DOHH2 (cell line): ENCODE data around the gene ATXN7L3.

Source experiments
- H3F3A ChIP-seq: fragments of 200-600 bp; sonication (generic), shearing (Covaris generic); 2 replicates; pipeline ENCODE4 v1.6.0; 2016; ENCODE audit warnings: antibody characterized with exemption, mild to moderate bottlenecking; ENCODE audit not compliant: control insufficient read depth, insufficient read depth
- H3K27ac ChIP-seq: fragments of 200-600 bp; sonication (generic); 2 replicates; pipeline ENCODE4 v1.5.1; 2014; ENCODE audit warnings: low read depth, mild to moderate bottlenecking, low read length, moderate library complexity
- H3K27me3 ChIP-seq: fragments of 200-600 bp; sonication (generic); 2 replicates; pipeline ENCODE4 v1.6.1; 2014; ENCODE audit warnings: mild to moderate bottlenecking, low read length, mixed read lengths; ENCODE audit not compliant: control insufficient read depth
- H3K36me3 ChIP-seq: fragments of 200-600 bp; sonication (generic); 2 replicates; pipeline ENCODE4 v1.6.1; 2014; ENCODE audit warnings: mild to moderate bottlenecking, low read length, moderate library complexity, mixed read lengths; ENCODE audit not compliant: control insufficient read depth
- H3K4me1 ChIP-seq: fragments of 200-600 bp; sonication (generic); 2 replicates; pipeline ENCODE4 v1.6.1; 2014; ENCODE audit warnings: mild to moderate bottlenecking, low read length, mixed read lengths; ENCODE audit not compliant: control insufficient read depth
- H3K4me2 ChIP-seq: fragments of 200-600 bp; sonication (generic); 2 replicates; pipeline ENCODE4 v1.6.0; 2014; ENCODE audit warnings: mild to moderate bottlenecking, low read length, moderate library complexity
- H3K4me3 ChIP-seq: fragments of 200-600 bp; sonication (generic); 2 replicates; pipeline ENCODE4 v1.5.1; 2014; ENCODE audit warnings: mild to moderate bottlenecking, low read length, mixed read lengths
- H3K79me2 ChIP-seq: fragments of 200-600 bp; sonication (generic); 2 replicates; pipeline ENCODE4 v1.6.1; 2014; ENCODE audit warnings: mild to moderate bottlenecking, low read length, mixed read lengths; ENCODE audit not compliant: control insufficient read depth
- H3K9me2 ChIP-seq: fragments of 200-600 bp; sonication (generic); replicated peaks from 2 replicates; pipeline ENCODE4 v1.6.1; 2014; ENCODE audit warnings: mild to moderate bottlenecking, low read length, mixed read lengths; ENCODE audit not compliant: control insufficient read depth
- H3K9me3 ChIP-seq: fragments of 200-600 bp; sonication (generic); 2 replicates; pipeline ENCODE4 v1.6.1; 2014; ENCODE audit warnings: antibody characterized with exemption, low read length, mixed read lengths; ENCODE audit not compliant: control insufficient read depth, insufficient read depth
- H4K20me1 ChIP-seq: fragments of 200-600 bp; sonication (generic); 2 replicates; pipeline ENCODE4 v1.6.0; 2014; ENCODE audit warnings: low read depth, mild to moderate bottlenecking, antibody characterized with exemption, low read length, moderate library complexity; ENCODE audit not compliant: control insufficient read depth, insufficient read depth
- EZH2phosphoT487 ChIP-seq: fragments of 200-600 bp; sonication (generic); IDR thresholded peaks from 2 replicates; pipeline ENCODE4 v1.6.1; 2017; ENCODE audit warnings: borderline replicate concordance, mild to moderate bottlenecking, antibody characterized with exemption, low read length, moderate library complexity, mixed read lengths
- TF ChIP-seq, protein P1 (sequence below): fragments of 200-600 bp; sonication (generic); IDR thresholded peaks from one replicate; pipeline ENCODE4 v1.5.1; 2014; ENCODE audit warnings: antibody characterized with exemption, mild to moderate bottlenecking, low read depth, low read length; ENCODE audit not compliant: poor library complexity, severe bottlenecking

Gene ATXN7L3

DNA sequence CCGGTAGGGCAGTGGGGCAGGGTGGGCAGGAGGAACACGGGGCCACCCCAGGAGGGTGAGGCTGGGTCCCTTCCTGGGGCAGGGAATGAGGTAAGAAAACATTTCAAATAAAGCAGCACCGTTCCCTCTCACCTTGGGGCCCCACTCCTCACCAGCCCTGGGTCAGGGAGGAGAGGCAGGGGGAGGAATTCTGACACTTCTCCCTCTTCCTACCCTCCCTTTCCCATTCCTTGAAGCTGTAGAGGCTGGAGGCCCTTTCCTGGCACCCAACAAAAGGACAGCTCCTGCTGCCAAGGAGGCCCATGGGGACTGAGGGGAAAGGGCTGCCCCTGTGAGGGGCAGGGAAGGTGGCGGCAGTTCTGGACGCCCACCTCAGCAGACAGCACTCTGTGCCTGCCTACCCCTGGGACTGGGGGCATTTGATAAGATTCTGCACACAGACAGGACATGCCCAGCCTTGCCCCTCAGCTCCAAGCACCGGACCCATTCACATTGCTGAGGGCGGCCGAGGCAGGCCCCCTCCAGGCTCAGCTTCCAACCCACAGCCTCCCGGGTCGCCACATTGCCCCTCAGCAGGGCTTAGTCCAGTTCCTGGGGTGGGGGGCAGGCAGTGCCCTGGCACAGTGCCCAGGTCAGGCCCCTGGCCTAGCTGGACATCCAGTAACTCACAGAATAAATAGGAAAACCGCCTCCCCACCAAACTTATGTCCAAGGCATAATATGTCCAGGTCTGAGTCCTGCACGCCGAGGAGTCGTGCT lies 6.2 kb downstream of the ATXN7L3 start:
- no peak overlapping the region for H3K4me3 ChIP-seq
- no peaks in the 10 kb centered on the region for H3K9me3 ChIP-seq
- no peak overlapping the region for H3K27ac ChIP-seq
- no peak for TF ChIP-seq EZH2phosphoT487
- TF ChIP-seq, protein P1, sequence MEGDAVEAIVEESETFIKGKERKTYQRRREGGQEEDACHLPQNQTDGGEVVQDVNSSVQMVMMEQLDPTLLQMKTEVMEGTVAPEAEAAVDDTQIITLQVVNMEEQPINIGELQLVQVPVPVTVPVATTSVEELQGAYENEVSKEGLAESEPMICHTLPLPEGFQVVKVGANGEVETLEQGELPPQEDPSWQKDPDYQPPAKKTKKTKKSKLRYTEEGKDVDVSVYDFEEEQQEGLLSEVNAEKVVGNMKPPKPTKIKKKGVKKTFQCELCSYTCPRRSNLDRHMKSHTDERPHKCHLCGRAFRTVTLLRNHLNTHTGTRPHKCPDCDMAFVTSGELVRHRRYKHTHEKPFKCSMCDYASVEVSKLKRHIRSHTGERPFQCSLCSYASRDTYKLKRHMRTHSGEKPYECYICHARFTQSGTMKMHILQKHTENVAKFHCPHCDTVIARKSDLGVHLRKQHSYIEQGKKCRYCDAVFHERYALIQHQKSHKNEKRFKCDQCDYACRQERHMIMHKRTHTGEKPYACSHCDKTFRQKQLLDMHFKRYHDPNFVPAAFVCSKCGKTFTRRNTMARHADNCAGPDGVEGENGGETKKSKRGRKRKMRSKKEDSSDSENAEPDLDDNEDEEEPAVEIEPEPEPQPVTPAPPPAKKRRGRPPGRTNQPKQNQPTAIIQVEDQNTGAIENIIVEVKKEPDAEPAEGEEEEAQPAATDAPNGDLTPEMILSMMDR: no peak
- no peaks in the 10 kb centered on the region for H4K20me1 ChIP-seq
- peaks cover 16% of the 10 kb centered on the region for H3K4me1 ChIP-seq
- peaks cover 4% of the 10 kb centered on the region; the same call in 1 of the 2 replicates for H3F3A ChIP-seq
- H3K27me3 ChIP-seq: no peaks in the 10 kb centered on the region
- H3K79me2 ChIP-seq: peaks cover 20% of the 10 kb centered on the region
- H3K4me2 ChIP-seq: no peak overlapping the region
- H3K9me2 ChIP-seq: no peaks in the 10 kb centered on the region
- peaks cover 71% of the 10 kb centered on the region for H3K36me3 ChIP-seq

DNA sequence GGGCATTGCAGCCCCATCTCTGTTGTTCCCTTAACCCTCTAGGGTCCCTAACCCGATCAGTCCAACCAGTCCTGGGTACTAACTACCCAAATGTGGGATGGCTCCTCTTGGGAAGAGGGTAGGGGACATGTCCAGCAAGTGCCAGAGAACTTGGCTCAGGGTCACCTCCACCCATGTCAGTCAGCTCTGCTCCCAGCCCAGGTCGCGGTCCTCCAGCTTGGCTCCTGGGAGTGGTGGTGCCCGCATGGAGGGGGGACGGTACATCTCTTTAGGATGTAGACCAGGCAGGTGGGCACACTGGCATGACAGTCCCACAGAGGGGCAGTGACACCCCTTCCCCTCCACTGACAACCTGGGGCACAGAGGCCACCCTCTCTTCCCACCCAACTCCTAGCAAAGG lies 6.9 kb downstream of the ATXN7L3 start:
- H3K79me2 ChIP-seq: peaks cover 20% of the 10 kb centered on the region
- H3K9me3 ChIP-seq: no peaks in the 10 kb centered on the region
- H3K9me2 ChIP-seq: no peaks in the 10 kb centered on the region
- H3K27ac ChIP-seq: no peak overlapping the region
- no peak overlapping the region for H3K4me3 ChIP-seq
- TF ChIP-seq, protein P1: no peak
- TF ChIP-seq EZH2phosphoT487: no peak
- no peaks in the 10 kb centered on the region for H4K20me1 ChIP-seq
- H3K27me3 ChIP-seq: no peaks in the 10 kb centered on the region
- peaks cover 16% of the 10 kb centered on the region for H3K4me1 ChIP-seq
- peaks cover 4% of the 10 kb centered on the region; the same call in 1 of the 2 replicates for H3F3A ChIP-seq
- H3K4me2 ChIP-seq: no peak overlapping the region
- H3K36me3 ChIP-seq: peaks cover 66% of the 10 kb centered on the region

GRCh38 chr17:44191941-44192496 lies 7.7 kb downstream of the ATXN7L3 start:
- H3K27ac ChIP-seq: no peak overlapping the region
- H3K4me2 ChIP-seq: no peak overlapping the region
- peaks cover 58% of the 10 kb centered on the region for H3K36me3 ChIP-seq
- no peaks in the 10 kb centered on the region for H3K9me3 ChIP-seq
- H3K9me2 ChIP-seq: no peaks in the 10 kb centered on the region
- no peak for TF ChIP-seq EZH2phosphoT487
- TF ChIP-seq, protein P1: no peak
- no peaks in the 10 kb centered on the region for H3K27me3 ChIP-seq
- H4K20me1 ChIP-seq: no peaks in the 10 kb centered on the region
- peaks cover 20% of the 10 kb centered on the region for H3K79me2 ChIP-seq
- peaks cover 12% of the 10 kb centered on the region for H3K4me1 ChIP-seq
- peaks cover 4% of the 10 kb centered on the region; the same call in 1 of the 2 replicates for H3F3A ChIP-seq
- H3K4me3 ChIP-seq: no peak overlapping the region
